ENCODE results near the gene MPC2. TPM values are rescaled to one million over a fixed set of nuclear protein-coding genes. Genes with fewer than 3 reads are reported as not detected.

The MPC2 gene
- total and polyA plus RNA-seq, 4 donors: 32.8 to 56.4 (median 49.4) TPM

- no peak for ATAC-seq (ENCODE audit: insufficient read depth, low FRiP score)
- H3K9ac ChIP-seq (ENCODE audit: insufficient read depth in 1 of 2, low read length in 2 of 2): no peak overlapping the region
Measured at GRCh38 chr1:167955915-167956314, 19.0 kb upstream of the MPC2 start.

GRCh38 chr1:167950569-167950968 lies 13.7 kb upstream of the MPC2 start:
- Histone ChIP-seq H3K36me3 (ENCODE audit: control insufficient read depth in 4 of 4, insufficient read depth in 4 of 4, low read length in 4 of 4) (peaks cover 7 to 19% (median 10%) of the 10 kb centered on the region in 4 donors), H3K9me3 (ENCODE audit: control insufficient read depth in 4 of 4, insufficient read depth in 3 of 4, low read length in 3 of 4) (no peaks in the 10 kb centered on the region), H3K27ac (ENCODE audit: low read depth in 1 of 2, low read length in 1 of 2) (no peak overlapping the region), H3K27me3 (ENCODE audit: control insufficient read depth in 3 of 3, insufficient read depth in 3 of 3, low read length in 2 of 3) (no peaks in the 10 kb centered on the region), H3K4me1 (ENCODE audit: control insufficient read depth in 5 of 5, insufficient read depth in 5 of 5, low read length in 5 of 5) (peaks cover 0 to 9% (median 0%) of the 10 kb centered on the region in 5 donors), H3K9ac (ENCODE audit: insufficient read depth in 1 of 2, low read length in 2 of 2) (no peak overlapping the region), H3K4me3 (no peak overlapping the region)
- ATAC-seq (ENCODE audit: insufficient read depth, low FRiP score) (no peak), DNase-seq (no peak)
- TF ChIP-seq CTCF (IDR thresholded peaks at IDR 0.05; ENCODE audit: control extremely low read depth, extremely low read depth): no peak
- WGBS, 2 donors: 32 to 38% methylated on average over 1 of the region's 1 CpG

More at GRCh38 chr1:167955915-167956314, 19.0 kb upstream of the MPC2 start:
- Histone ChIP-seq H3K4me3 (no peak overlapping the region), H3K4me1 (ENCODE audit: control insufficient read depth in 5 of 5, insufficient read depth in 5 of 5, low read length in 5 of 5) (peaks cover 0 to 5% (median 0%) of the 10 kb centered on the region in 5 donors), H3K36me3 (ENCODE audit: control insufficient read depth in 4 of 4, insufficient read depth in 4 of 4, low read length in 4 of 4) (peaks cover 7 to 16% (median 11%) of the 10 kb centered on the region in 4 donors), H3K27ac (ENCODE audit: low read depth in 1 of 2, low read length in 1 of 2) (no peak overlapping the region), H3K27me3 (ENCODE audit: control insufficient read depth in 3 of 3, insufficient read depth in 3 of 3, low read length in 2 of 3) (no peaks in the 10 kb centered on the region), H3K9me3 (ENCODE audit: control insufficient read depth in 4 of 4, insufficient read depth in 3 of 4, low read length in 3 of 4) (no peaks in the 10 kb centered on the region)
- no peak for DNase-seq
- no peak for TF ChIP-seq CTCF (IDR thresholded peaks at IDR 0.05; ENCODE audit: control extremely low read depth, extremely low read depth)
- WGBS, 2 donors: 97 to 100% methylated on average over 2 of the region's 2 CpGs

GRCh38 chr1:167949785-167950184 lies 12.9 kb upstream of the MPC2 start:
- no peak overlapping the region for H3K9ac ChIP-seq (ENCODE audit: insufficient read depth in 1 of 2, low read length in 2 of 2)
- no peak overlapping the region for H3K4me3 ChIP-seq
- H3K36me3 ChIP-seq (ENCODE audit: control insufficient read depth in 4 of 4, insufficient read depth in 4 of 4, low read length in 4 of 4): peaks cover 2 to 14% (median 10%) of the 10 kb centered on the region in 4 donors
- ATAC-seq (ENCODE audit: insufficient read depth, low FRiP score) (no peak), DNase-seq (no peak)
- H3K27ac ChIP-seq (ENCODE audit: low read depth in 1 of 2, low read length in 1 of 2): no peak overlapping the region
- H3K4me1 ChIP-seq (ENCODE audit: control insufficient read depth in 5 of 5, insufficient read depth in 5 of 5, low read length in 5 of 5): peaks cover 0 to 9% (median 0%) of the 10 kb centered on the region in 5 donors
- no peaks in the 10 kb centered on the region for H3K27me3 ChIP-seq (ENCODE audit: control insufficient read depth in 3 of 3, insufficient read depth in 3 of 3, low read length in 2 of 3)
- H3K9me3 ChIP-seq (ENCODE audit: control insufficient read depth in 4 of 4, insufficient read depth in 3 of 4, low read length in 3 of 4): no peaks in the 10 kb centered on the region
- no peak for TF ChIP-seq CTCF (IDR thresholded peaks at IDR 0.05; ENCODE audit: control extremely low read depth, extremely low read depth)
- 93 to 96% methylated on average over 3 of the region's 3 CpGs for WGBS, 2 donors

- Histone ChIP-seq H3K27me3 (ENCODE audit: control insufficient read depth in 3 of 3, insufficient read depth in 3 of 3, low read length in 2 of 3) (no peaks in the 10 kb centered on the region), H3K9ac (ENCODE audit: insufficient read depth in 1 of 2, low read length in 2 of 2) (no peak overlapping the region), H3K36me3 (ENCODE audit: control insufficient read depth in 4 of 4, insufficient read depth in 4 of 4, low read length in 4 of 4) (peaks cover 0 to 6% (median 4%) of the 10 kb centered on the region in 4 donors), H3K27ac (ENCODE audit: low read depth in 1 of 2, low read length in 1 of 2) (no peak overlapping the region), H3K4me1 (ENCODE audit: control insufficient read depth in 5 of 5, insufficient read depth in 5 of 5, low read length in 5 of 5) (peaks cover 0 to 9% (median 0%) of the 10 kb centered on the region in 5 donors), H3K4me3 (no peak overlapping the region), H3K9me3 (ENCODE audit: control insufficient read depth in 4 of 4, insufficient read depth in 3 of 4, low read length in 3 of 4) (no peaks in the 10 kb centered on the region)
- no peak for TF ChIP-seq CTCF (IDR thresholded peaks at IDR 0.05; ENCODE audit: control extremely low read depth, extremely low read depth)
- WGBS, 2 donors: 78 to 91% methylated on average over 2 of the region's 2 CpGs
- DNase-seq: no peak
- no peak for ATAC-seq (ENCODE audit: insufficient read depth, low FRiP score)
Measured at GRCh38 chr1:167947733-167948132, 10.9 kb upstream of the MPC2 start.

Data from lung (tissue), 12 donors.